CD4-positive, alpha-beta memory T cell (primary cell): ENCODE data around the gene NBPF1. TPM values are rescaled to one million over a fixed set of nuclear protein-coding genes. Genes with fewer than 3 reads are reported as not detected.
A peak's percentile ranks its signal among the peaks of the same experiment; 100 is the strongest.
"Not testable (repeated sequence)": the region's sequence is repeated elsewhere in the genome, so short reads cannot be mapped to it uniquely, and the experiment has no call there.

Experiments used
- CTCF ChIA-PET: fragments of 350-600 bp; sonication (Branson Sonifier 250); formaldehyde crosslinking; loops from one replicate; lab custom pipeline; 2021; ENCODE audit warnings: inconsistent platforms; ENCODE audit not compliant: partially characterized antibody; lab: Charles Lee
- POLR2A ChIA-PET: fragments of 350-600 bp; sonication (Branson Sonifier 250); formaldehyde crosslinking; loops from one replicate; lab custom pipeline; 2021; ENCODE audit not compliant: partially characterized antibody; lab: Charles Lee
- DNase-seq, 5 donors: peaks; one replicate each; pipeline versions ENCODE4 v3.0.0 to v3.0.0-alpha.2; 2020 to 2022; ENCODE audit warnings: mixed read lengths in 1 of 5
- H3K27ac ChIP-seq: one replicate; pipeline ENCODE4 v1.7.0; 2013; ENCODE audit warnings: low read depth, low read length
- H3K27me3 ChIP-seq: 2 replicates; pipeline ENCODE4 v1.7.0; 2013; ENCODE audit warnings: mild to moderate bottlenecking, low read length, moderate library complexity; ENCODE audit not compliant: insufficient read depth
- H3K36me3 ChIP-seq: 2 replicates; pipeline ENCODE4 v1.7.0; 2013; ENCODE audit warnings: mild to moderate bottlenecking, low read length, moderate library complexity; ENCODE audit not compliant: insufficient read depth
- H3K4me1 ChIP-seq: 2 replicates; pipeline ENCODE4 v1.7.0; 2013; ENCODE audit warnings: mild to moderate bottlenecking, low read length, moderate library complexity; ENCODE audit not compliant: insufficient read depth
- H3K4me3 ChIP-seq, 2 donors: one replicate each; pipeline ENCODE4 v1.7.0; 2013; ENCODE audit warnings: low read length in 2 of 2, mild to moderate bottlenecking in 1 of 2
- H3K9me3 ChIP-seq, 2 donors: one replicate each; pipeline ENCODE4 v1.7.0; 2013; ENCODE audit warnings: low read length in 2 of 2, control low read depth in 1 of 2; ENCODE audit not compliant: control insufficient read depth in 1 of 2
- H3K27ac Mint-ChIP-seq, 7 donors: one replicate each; pipeline ENCODE4 v1.8.0; 2020 to 2021; ENCODE audit warnings: mixed read lengths in 7 of 7, mild to moderate bottlenecking in 6 of 7, inconsistent platforms in 3 of 7, moderate library complexity in 3 of 7
- H3K27me3 Mint-ChIP-seq, 2 donors: one replicate each; pipeline ENCODE4 v1.8.0; 2020 to 2021; ENCODE audit warnings: mixed read lengths in 2 of 2
- H3K36me3 Mint-ChIP-seq, 2 donors: one replicate each; pipeline ENCODE4 v1.8.0; 2020 to 2021; ENCODE audit warnings: mixed read lengths in 2 of 2, inconsistent platforms in 1 of 2, mild to moderate bottlenecking in 1 of 2
- H3K4me1 Mint-ChIP-seq, 4 donors: one replicate each; pipeline ENCODE4 v1.8.0; 2020 to 2021; ENCODE audit warnings: mixed read lengths in 4 of 4, mild to moderate bottlenecking in 1 of 4
- H3K4me3 Mint-ChIP-seq, 8 donors: one replicate each; pipeline ENCODE4 v1.8.0; 2020 to 2021; ENCODE audit warnings: mixed read lengths in 8 of 8, mild to moderate bottlenecking in 7 of 8, moderate library complexity in 6 of 8, inconsistent platforms in 3 of 8
- H3K9me3 Mint-ChIP-seq, 8 donors: one replicate each; pipeline ENCODE4 v1.8.0; 2020 to 2021; ENCODE audit warnings: mixed read lengths in 8 of 8, mild to moderate bottlenecking in 5 of 8, inconsistent platforms in 3 of 8, moderate library complexity in 1 of 8
- intact Hi-C: fragments of 100-400 bp; cut with micrococcal nuclease; formaldehyde crosslinking; loops from one replicate; pipeline ENCODE4 v1.15.1; 2023
- polyA plus RNA-seq, 2 donors: library from polyadenylated mRNA; unstranded; fragments of 300-500 nt; fragmentation: Illumina TruSeq; gene quantifications; one replicate each; pipeline ENCODE4 v1.2.3, GENCODE V29; 2021
- total RNA-seq, 2 experiments: library from RNA; stranded (reverse); gene quantifications; one replicate each; pipeline ENCODE4 v1.2.3, GENCODE V29; 2021

Gene NBPF1
- total and polyA plus RNA-seq, 4 experiments from 2014 or later = 4.1 to 17.0 (median 13.5) TPM

DNA sequence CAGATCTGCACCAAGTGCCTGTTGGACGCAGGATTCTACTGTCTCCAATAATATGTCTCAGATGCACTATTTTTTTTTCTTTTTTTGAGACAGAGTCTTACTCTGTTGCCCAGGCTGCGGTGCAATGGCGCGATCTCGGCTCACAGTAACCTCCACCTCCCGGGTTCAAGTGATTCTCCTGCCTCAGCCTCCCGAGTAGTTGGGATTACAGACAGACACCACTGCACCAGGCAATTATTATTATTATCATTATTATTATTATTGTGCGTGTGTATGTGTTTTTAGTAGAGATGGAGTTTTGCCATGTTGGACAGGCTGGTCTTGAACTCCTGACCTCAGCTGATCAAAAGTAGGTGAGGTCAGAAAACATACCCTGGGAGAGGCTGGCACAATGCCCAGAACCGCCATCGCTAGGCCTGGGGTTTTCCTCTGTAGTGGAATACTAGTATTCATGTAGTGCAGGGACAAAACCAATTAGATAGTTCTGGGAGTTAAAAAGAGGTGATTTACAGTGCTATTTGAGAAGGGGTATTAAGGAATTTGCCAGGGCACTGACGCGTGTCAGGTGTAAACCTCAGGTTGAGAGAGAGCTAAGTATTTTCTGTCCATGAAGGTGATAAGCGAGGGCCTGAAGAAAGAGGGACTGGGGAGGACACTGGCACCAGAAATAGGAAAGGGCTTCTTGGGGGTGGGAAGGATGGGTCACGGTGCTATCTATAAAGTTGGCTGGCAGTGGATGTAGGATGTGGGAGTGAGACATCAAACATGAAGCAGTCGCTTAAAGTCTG is 100.5 kb downstream of the NBPF1 start:
- H3K4me1 Mint-ChIP-seq, H3K36me3 ChIP-seq, H3K27ac Mint-ChIP-seq, H3K9me3 ChIP-seq, intact Hi-C loops, H3K36me3 Mint-ChIP-seq, H3K27me3 Mint-ChIP-seq, H3K9me3 Mint-ChIP-seq, H3K4me3 Mint-ChIP-seq, H3K4me3 ChIP-seq, H3K4me1 ChIP-seq, CTCF ChIA-PET, H3K27ac ChIP-seq, H3K27me3 ChIP-seq: not testable (repeated sequence)
- peak in 2 of 5 donors; percentile 21 to 40 for DNase-seq
- POLR2A ChIA-PET = interaction anchor here (0.9 to 2.1 kb wide), 3 partner anchors 131 to 161 kb away, joined by 3 to 6 read pairs (median 3); partner anchors contain the start of gene FBXO42

Other genes starting within 250 kb of the NBPF1 start
- gene SZRD1, start 246.3 kb downstream of the NBPF1 start, total RNA-seq = 10 to 100 TPM; 79.1 to 81.0 TPM
- 10 to 100 TPM; 41.6 to 56.7 TPM for gene SZRD1, start 246.3 kb downstream of the NBPF1 start, polyA plus RNA-seq
- gene SPATA21, start 176.1 kb downstream of the NBPF1 start, total RNA-seq = not detected
- not detected for gene SPATA21, start 176.1 kb downstream of the NBPF1 start, polyA plus RNA-seq
- gene NECAP2, start 172.8 kb downstream of the NBPF1 start, total RNA-seq = 100 to 1,000 TPM; 154 to 165 TPM
- gene NECAP2, start 172.8 kb downstream of the NBPF1 start, polyA plus RNA-seq = 100 to 1,000 TPM; 243 to 341 TPM
- gene RNU1-1, start 99.3 kb downstream of the NBPF1 start, total RNA-seq = 1,000 to 10,000 TPM; 3,010 to 3,866 TPM
- gene RNU1-1, start 99.3 kb downstream of the NBPF1 start, polyA plus RNA-seq = not detected
- 1,000 to 10,000 TPM; 3,010 to 3,866 TPM for gene RNU1-3, start 53.4 kb upstream of the NBPF1 start, total RNA-seq
- not detected for gene RNU1-3, start 53.4 kb upstream of the NBPF1 start, polyA plus RNA-seq
- 1,000 to 10,000 TPM; 3,010 to 3,866 TPM for gene RNU1-4, start 127.0 kb upstream of the NBPF1 start, total RNA-seq
- not detected for gene RNU1-4, start 127.0 kb upstream of the NBPF1 start, polyA plus RNA-seq